ENCODE results near the gene ISLR2.
"Not testable (repeated sequence)": the region's sequence is repeated elsewhere in the genome, so short reads cannot be mapped to it uniquely, and the experiment has no call there.

ISLR2 gene

GRCh38 chr15:74156678-74157411, 26.5 kb downstream of the ISLR2 start:
- DNase-seq (ENCODE audit: low read depth in 2 of 2), result no peak

GRCh38 chr15:74157868-74158827, 27.8 kb downstream of the ISLR2 start:
- DNase-seq (ENCODE audit: low read depth in 2 of 2), result no peak

GRCh38 chr15:74158855-74159650, 28.7 kb downstream of the ISLR2 start:
- no peak for DNase-seq (ENCODE audit: low read depth in 2 of 2)

- no peak for DNase-seq (ENCODE audit: low read depth in 2 of 2)
Measured at GRCh38 chr15:74159773-74160172, 29.4 kb downstream of the ISLR2 start.

GRCh38 chr15:74160390-74160789, 30.0 kb downstream of the ISLR2 start:
- DNase-seq (ENCODE audit: low read depth in 2 of 2), result not testable (repeated sequence)

GRCh38 chr15:74162195-74162536, 31.8 kb downstream of the ISLR2 start:
- not testable (repeated sequence) for DNase-seq (ENCODE audit: low read depth in 2 of 2)

GRCh38 chr15:74165461-74165860, 35.1 kb downstream of the ISLR2 start:
- no peak for DNase-seq (ENCODE audit: low read depth in 2 of 2)

GRCh38 chr15:74167891-74168331, 37.5 kb downstream of the ISLR2 start:
- DNase-seq (ENCODE audit: low read depth in 2 of 2), result no peak

- no peak for DNase-seq (ENCODE audit: low read depth in 2 of 2)
Measured at GRCh38 chr15:74168711-74169126, 38.3 kb downstream of the ISLR2 start.

GRCh38 chr15:74170071-74170844, 39.9 kb downstream of the ISLR2 start:
- no peak for DNase-seq (ENCODE audit: low read depth in 2 of 2)

GRCh38 chr15:74170875-74171578, 40.6 kb downstream of the ISLR2 start:
- no peak for DNase-seq (ENCODE audit: low read depth in 2 of 2)

GRCh38 chr15:74171965-74172541, 41.7 kb downstream of the ISLR2 start:
- DNase-seq (ENCODE audit: low read depth in 2 of 2), result no peak

GRCh38 chr15:74172701-74173379, 42.5 kb downstream of the ISLR2 start:
- DNase-seq (ENCODE audit: low read depth in 2 of 2), result no peak

- DNase-seq (ENCODE audit: low read depth in 2 of 2), result no peak
Measured at GRCh38 chr15:74173380-74174218, 43.2 kb downstream of the ISLR2 start, which contains the start of gene ISLR. TSS of gene ISLR (plus strand) at chr15:74173710. CDS start at chr15:74174859, 1,149 bp downstream.

GRCh38 chr15:74174219-74174957, 44.0 kb downstream of the ISLR2 start:
- no peak for DNase-seq (ENCODE audit: low read depth in 2 of 2)

- DNase-seq (ENCODE audit: low read depth in 2 of 2), result no peak
Measured at GRCh38 chr15:74174958-74175253, 44.5 kb downstream of the ISLR2 start.

- DNase-seq (ENCODE audit: low read depth in 2 of 2), result no peak
Measured at GRCh38 chr15:74175271-74176191, 45.1 kb downstream of the ISLR2 start.

All from activated CD4-positive, alpha-beta T cell treated with anti-CD3 and anti-CD28 coated beads for 24 hours (primary cell).